Measurements from ENCODE around the gene EPB41L4A. TPM values are rescaled to one million over a fixed set of nuclear protein-coding genes. Genes with fewer than 3 reads are reported as not detected.
"Not testable (repeated sequence)": the region's sequence is repeated elsewhere in the genome, so short reads cannot be mapped to it uniquely, and the experiment has no call there.

Gene EPB41L4A
- total RNA-seq, 1 donor from 2014 or later: 13.4 TPM

DNA sequence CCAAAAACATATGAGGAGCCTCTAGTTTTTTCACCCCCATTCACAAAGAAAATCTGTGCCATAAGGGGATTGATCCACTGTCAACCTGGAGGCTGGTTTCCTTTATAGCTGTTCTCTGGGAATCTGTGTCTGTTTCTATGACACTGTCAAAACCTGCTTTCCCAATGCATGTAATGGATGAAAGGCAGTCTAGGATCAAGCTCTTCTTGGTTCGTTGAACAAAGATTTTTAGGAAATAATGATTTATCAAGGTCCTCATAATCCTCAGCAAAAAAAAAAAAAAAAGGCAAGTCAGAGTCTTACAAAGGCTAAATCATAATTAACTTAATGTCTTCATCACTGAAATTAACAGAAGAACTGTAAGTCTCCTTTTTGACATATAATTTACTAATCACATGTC, 16.0 kb downstream of the EPB41L4A start:
- DNase-seq (ENCODE audit: low read depth, low spot score): no peak

DNA sequence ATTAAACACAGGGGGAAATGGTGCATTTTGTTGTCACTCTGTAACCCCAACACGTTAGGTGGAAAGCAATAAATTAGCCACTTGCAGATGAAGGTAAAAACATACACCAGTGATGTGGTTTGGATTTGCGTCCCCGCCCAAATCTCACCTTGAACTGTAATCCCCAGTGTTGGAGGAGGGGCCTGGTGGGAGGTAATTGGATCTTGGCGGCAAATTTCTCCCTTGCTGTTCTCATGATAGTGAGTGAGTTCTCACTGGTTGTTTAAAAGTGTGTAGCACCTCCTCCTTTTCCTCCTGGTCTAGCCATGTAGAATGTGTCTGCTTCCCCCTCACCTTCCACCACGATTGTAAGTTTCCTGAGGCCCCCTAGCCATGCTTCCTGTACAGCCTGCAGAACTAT, 17.2 kb downstream of the EPB41L4A start:
- DNase-seq (ENCODE audit: low read depth, low spot score): no peak

DNA sequence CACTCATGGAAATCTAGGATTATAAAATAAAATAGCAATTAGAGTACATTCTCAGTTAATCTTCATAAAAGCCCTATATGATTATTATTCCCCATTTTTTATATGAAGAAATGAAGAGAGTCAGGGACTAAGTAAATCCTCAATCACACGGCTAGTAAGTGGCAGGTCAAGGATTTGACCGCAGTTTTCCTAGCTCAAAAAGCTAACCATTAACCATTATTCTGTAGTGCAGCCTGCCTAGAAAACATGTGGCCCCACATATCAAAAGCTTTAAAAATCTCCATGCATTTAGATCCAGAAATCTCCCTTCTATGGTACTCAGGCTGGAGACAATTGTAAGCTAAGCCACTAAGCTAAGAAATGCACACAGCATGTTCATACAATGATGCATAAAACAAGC, 21.4 kb downstream of the EPB41L4A start:
- DNase-seq (ENCODE audit: low read depth, low spot score): no peak

DNA sequence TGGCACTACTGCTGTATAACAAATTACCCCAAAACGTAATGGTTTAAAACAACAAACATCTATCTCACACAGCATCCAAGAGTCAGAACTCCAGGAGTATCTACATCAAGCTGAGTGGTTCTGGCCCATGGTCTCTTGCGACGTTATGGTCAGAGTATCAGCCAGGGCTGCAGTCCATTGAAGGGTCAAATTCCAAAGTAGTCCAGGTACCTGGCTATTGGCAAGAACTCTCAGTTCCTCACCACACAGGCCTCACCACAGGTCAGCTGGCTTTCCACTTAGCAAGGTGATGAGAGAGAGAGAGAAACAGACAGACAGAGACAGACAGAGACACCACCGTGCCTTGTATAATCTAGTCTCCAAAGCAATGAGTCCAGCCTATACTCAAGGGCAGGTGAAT, 22.6 kb downstream of the EPB41L4A start:
- no peak for DNase-seq (ENCODE audit: low read depth, low spot score)

DNA sequence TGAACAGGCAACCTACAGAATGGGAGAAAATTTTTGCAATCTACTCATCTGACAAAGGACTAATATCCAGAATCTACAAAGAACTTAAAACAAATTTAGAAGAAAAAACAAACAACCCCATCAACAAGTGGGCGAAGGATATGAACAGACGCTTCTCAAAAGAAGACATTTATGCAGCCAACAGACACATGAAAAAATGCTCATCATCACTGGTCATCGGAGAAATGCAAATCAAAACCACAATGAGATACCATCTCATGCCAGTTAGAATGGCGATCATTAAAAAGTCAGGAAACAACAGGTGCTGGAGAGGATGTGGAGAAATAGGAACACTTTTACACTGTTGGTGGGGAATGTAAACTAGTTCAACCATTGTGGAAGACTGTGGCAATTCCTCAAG, 23.8 kb downstream of the EPB41L4A start:
- not testable (repeated sequence) for DNase-seq (ENCODE audit: low read depth, low spot score)

DNA sequence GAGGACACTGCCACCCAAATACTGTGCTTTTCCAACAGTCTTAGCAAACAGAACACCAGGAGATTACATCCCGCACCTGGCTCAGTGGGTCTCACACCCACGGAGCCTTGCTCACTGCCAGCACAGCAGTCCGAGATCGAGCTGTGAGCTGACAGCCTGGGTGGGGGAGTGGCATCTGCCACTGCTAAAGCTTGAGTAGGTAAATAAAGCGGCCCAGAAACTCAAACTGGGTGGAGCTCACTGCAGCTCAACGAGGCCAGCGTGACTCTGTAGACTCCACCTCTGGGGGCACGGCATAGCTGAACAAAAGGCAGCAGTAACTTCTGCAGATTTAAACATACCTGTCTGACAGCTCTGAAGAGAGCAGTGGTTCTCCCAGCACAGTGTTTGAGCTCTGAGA, 28.8 kb downstream of the EPB41L4A start:
- DNase-seq (ENCODE audit: low read depth, low spot score): no peak

DNA sequence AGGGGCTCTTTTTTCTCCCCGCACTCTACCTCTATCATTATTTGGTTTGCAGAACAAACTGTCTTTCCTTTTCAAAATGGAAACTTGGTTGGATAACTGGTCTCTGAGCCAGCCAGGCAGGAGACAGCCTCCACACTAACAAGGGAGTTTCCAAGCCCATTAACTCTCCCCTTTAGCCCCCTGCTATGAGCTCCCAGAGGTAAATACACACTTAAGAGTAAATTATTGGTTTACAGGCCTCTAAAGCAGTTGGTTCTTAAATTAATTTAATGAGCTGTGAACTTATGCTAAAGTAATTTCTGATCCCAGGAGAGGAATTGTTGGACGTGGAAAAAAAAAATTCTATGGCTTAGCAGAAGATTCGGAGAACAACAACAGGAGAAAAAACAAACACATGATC, 30.3 kb downstream of the EPB41L4A start:
- DNase-seq (ENCODE audit: low read depth, low spot score): no peak

DNA sequence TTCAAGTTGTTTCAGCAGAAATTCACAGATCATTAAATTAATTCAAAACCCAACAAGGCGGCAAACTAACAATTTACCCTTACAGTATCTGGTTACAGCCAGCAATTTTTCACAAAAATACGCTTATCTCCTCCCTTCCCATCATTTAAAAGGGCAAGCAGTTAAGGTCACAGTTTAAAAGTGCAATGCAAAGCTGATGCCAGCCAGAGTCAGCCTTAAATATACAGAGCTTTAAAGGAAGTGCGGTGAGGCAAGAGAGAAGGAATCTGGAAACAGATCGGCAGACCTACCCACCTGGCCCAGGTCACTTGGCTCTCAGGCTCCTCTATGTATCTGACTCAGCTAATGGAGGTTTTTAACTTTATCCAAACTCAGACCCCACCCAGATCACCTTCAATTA, 31.0 kb downstream of the EPB41L4A start:
- no peak for DNase-seq (ENCODE audit: low read depth, low spot score)

DNA sequence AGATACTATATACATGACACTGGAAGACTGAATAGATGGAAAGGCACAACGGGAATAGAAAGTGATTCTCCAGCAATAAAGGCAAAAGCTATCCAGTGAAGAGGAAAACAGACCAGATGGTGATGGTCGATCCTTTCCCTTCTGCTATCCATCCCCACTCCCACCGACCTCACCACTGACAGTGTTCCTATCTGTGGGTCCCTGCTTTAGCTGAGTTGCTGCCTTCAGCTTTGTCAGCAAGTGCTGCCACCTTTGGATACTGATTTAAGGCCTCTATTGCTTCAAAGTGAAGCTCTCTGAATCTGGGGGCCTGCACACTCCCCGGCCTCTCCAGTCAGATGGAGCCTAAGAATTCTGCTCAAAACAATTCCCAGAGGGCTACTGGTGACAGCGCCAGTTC, 32.3 kb downstream of the EPB41L4A start:
- DNase-seq (ENCODE audit: low read depth, low spot score): no peak

DNA sequence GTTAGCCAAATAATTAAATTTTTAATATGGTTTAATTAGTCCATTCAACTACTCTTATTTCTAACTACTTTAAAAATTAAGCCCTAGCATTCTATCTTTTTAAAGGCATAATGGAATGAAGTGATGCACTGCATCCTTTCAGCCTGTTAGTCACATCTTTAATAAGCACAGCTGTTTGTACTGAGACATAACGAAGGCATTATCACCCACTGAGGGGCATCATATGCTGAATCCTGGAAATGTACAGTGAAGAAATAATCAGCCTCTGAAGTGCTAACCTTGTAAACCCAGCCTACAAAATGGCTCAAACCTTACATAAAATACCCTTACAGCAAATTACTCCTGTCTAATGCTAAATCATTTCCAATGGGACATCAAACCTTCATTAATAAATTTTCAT, 33.1 kb downstream of the EPB41L4A start:
- DNase-seq (ENCODE audit: low read depth, low spot score): no peak

DNA sequence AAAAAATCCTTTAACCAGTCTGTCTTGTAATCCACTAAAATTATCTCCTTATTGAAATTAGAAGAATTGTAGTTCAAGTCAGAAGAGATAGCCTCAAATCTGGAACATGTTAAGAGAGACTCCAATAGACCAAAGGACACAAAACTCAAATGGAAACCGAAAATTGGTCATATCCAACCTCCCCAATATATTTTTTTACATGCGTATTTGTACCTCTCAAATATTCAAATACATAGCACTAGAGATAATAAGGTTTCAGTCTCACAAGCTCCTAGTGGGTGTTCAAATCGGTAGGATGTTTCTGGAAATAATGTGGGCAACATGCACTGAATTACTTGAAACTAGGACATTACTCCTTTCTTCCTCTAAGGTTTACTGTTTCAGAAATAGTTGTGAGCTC, 33.5 kb downstream of the EPB41L4A start:
- no peak for DNase-seq (ENCODE audit: low read depth, low spot score)

DNA sequence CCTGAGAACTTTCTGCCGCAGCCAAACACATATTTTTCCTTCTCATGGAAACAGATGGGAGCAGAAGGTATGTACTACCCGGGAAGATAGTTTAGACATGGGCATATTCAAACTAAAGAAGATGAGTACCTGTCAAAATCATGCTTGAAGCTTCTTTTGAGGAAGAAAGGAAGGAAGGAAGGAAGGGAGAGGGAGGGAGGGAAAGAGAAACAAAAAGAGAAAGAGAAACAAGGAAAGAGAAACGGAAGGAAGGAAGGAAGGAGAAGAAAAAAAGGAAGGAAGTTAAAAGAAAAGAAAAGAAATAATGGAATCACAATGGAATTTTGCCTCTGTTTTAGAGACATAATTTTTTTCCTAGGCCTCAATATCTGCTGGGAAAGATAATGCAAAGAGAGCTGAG, 34.6 kb downstream of the EPB41L4A start:
- DNase-seq (ENCODE audit: low read depth, low spot score): no peak

DNA sequence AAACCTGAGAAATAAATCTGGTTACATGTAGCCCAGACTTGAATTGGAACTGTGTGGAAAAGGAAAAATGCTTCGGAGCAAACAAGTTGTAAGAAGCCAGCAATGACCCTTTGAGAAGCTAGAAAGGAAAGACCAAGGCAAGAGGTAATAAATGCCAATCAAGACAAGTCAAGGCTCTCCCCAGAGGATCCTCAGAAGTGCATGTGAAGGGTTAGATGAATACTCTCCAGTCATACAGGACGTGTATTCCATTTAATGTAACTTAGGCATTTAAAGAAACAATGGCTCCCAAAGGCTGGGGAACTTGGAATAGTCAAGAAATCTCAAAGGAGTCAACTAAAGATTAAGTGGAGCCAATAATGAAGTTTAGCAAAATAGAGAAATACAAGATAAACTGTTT, 36.2 kb downstream of the EPB41L4A start:
- DNase-seq (ENCODE audit: low read depth, low spot score): no peak

DNA sequence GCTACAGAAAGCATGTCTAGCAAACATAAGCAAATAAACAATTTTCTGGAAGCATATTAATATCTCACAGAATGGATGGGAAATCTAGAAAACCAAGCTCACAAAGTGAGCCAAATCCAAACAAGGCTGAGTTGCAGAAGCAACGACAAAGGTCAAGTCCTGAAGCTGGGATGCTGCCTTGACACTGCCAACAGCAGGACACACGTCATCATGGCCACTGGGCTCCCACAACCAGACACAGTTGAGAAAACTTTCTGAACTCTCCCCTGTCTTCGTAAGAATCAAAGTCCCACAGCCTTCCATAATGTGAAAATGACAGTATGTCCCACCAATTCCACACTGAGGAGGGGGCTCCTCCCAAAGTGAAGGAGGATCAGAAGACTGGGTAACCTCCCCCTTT, 37.6 kb downstream of the EPB41L4A start:
- DNase-seq (ENCODE audit: low read depth, low spot score): no peak

DNA sequence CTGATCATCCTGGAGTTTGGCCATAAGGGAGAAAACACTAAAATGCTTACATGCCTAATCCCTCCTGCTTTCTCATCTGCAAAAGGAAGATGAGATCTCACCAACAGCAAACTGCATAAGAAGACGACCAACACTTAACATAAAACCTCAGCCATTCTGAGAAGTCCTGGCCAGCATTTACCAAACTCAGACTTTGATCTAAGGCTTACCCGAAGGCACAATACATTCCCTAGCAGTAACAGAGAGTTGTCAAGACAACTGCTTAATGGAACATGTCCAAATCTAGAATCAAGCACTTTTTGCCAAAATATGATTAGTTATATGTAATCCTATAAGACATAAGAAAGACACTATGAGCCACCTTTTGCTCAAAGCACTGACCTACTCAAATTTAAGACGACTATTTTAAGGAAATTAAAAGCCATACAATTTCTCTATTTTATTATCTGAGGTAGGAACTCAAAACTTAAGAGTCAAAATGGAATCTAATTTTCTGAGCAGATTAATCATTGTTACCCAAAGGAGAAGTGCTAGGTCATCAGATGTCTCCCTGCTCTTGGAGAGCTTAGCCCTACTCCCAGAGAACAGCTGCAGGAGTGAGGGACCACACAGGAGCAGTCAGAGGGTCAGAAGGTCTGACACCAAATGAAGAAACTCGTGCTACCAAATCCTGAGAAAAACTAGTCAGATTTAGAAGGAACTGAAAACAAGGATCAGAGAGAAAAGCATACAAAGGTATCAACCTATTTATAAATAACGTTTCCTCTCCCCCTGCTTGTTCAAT, 39.3 kb downstream of the EPB41L4A start:
- DNase-seq (ENCODE audit: low read depth, low spot score): no peak

DNA sequence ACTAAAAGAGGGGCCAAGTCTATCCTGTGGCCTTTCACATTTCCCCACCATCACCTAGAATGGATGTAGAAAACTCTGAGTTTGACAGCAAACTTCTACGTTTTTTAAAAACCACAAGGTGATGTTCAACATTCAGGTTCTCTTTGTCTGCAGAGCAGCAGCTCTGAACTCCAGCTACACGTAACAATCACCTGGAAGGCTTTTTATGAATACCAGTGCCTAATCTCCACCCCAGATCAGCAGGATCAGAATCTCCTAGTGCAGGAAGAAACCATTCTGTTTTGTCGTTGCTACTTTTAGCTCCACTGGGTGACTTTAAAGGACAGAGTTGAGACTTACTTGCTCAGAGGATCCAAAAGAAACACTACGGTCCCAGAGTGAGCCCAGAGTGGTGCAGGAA, 44.3 kb downstream of the EPB41L4A start:
- DNase-seq (ENCODE audit: low read depth, low spot score): no peak

DNA sequence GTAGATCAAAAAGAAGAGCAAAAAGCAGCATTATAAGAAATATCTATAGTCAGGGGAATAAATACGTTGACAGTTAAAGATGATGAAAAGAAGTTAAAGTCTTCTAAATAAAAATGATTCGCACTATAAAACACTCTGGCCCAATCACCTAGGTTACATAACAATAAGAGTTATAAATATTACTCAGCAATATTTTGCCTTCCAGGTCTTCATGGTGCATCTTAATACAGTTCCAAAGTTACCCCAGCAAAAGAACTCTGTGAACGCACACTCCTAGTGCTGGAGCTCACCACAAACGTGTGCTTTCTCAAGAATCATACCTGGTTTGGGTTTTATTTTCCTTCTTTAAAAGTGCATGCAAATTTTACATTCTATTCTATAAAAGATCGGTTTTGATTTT, 44.7 kb downstream of the EPB41L4A start:
- no peak for DNase-seq (ENCODE audit: low read depth, low spot score)

DNA sequence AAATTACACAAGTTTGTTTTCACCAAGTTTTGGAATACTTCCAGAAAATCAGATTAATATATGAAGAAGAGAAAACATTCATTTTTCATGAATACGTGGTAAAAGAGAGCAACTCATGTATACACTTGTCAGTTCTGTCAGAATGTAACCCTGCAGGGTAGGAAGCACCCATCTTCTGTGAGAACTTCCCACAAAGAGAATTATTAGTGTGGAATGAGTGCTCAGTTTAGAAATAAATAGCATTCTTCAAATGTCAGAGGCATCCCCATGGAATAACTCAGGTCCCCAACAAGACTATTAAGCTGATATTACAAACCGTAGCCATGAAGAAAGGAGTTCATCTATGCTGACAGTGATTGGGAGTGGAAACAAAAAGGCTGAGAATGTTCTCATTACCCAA, 45.2 kb downstream of the EPB41L4A start:
- no peak for DNase-seq (ENCODE audit: low read depth, low spot score)

DNA sequence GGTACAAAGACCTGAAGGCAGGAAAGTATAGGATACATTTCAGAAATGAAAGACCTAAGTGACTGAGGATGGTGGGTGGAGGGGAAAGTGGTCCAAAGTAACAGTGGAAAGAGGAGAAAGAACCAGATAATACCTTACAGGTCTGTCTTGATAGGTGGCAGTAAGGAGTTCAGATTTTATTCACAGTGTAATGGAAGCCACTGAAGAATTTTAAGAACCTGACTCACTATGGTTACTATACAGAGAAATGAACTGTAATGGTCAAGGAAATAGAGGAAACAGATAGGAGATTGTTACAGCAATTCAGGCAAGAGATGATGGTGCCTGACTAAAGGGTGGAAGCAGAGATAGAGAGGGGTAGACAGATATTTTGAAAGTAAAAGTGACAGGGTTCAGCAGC, 46.5 kb downstream of the EPB41L4A start:
- DNase-seq (ENCODE audit: low read depth, low spot score): no peak

DNA sequence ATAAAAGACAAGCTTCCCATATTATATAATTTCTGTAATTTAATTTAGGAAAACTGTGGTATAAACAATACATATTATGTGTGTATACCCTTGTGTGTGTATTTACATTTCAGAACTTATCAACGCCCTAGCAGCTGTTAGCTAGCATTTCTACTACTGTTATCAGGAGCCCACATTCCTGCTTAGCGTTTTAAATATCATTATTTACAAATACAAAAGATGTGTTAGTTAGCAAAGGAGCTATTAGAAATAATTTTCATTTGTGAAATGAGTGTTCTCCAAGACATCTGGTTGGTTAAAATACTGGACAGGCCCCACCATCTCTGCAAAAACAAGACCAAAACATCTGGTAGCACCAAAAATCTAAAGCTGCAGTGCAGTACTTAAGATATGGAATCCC, 48.0 kb downstream of the EPB41L4A start:
- DNase-seq (ENCODE audit: low read depth, low spot score): no peak

DNA sequence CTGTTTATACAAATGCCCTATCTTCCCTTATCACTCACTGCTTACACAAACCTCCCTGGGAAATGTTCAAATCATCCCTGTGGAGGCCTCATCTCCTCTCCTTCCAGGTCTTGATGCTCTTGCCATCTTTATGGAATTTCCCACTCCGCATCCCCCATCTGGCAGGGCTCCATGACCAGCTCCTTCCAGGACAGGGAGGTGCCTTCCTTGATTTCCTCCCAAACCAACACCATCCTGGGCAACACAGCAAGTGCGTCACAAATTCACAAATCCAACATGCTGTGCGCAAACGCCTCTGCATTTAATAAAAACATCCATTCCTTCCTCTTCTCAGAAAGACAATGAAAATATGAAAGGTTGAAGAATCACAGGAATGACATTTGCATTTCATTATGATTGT, 51.7 kb downstream of the EPB41L4A start:
- DNase-seq (ENCODE audit: low read depth, low spot score): no peak

DNA sequence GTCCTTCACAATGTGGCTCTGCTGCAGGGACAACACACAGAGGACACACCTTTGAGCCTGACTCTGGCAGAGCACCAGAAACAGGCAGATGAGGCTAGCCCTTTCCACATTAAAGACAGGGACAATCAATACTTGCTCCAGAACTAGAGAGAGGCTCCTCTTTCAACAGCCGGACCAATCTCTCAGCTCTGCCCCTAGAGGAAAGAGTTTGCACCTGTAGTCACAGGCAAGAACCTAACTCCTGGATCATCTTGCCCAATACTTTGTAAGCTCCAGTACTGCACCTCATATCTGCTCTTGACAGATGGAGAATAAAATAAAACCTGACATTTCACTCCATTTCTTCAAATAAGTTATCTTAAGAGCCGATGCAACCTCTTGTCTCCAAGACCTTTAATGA, 52.1 kb downstream of the EPB41L4A start:
- no peak for DNase-seq (ENCODE audit: low read depth, low spot score)

DNA sequence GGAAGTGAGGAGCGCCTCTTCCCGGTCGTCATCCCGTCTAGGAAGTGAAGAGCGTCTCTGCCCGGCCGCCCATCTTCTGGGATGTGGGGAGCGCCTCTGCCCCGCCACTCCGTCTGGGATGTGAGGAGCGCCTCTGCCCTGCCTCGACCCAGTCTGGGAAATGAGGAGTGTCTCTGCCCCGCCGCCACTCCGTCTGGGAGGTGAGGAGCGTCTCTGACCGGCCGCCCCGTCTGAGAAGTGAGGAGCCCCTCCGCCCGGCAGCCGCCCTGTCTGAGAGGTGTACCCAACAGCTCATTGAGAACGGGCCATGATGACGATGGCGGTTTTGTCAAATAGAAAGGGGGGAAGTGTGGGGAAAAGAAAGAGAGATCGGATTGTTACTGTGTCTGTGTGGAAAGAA, 58.3 kb downstream of the EPB41L4A start:
- not testable (repeated sequence) for DNase-seq (ENCODE audit: low read depth, low spot score)

Measured in pulmonary artery endothelial cell (primary cell).